Breast epithelium (tissue), 4 donors: ENCODE data around the gene CRIM1. TPM values are rescaled to one million over a fixed set of nuclear protein-coding genes. Genes with fewer than 3 reads are reported as not detected.

Experiments used
- DNase-seq, 2 donors: peaks; one replicate each; pipeline ENCODE4 v3.0.0-alpha.2; 2019; ENCODE audit warnings: low spot score in 2 of 2
- H3K27ac ChIP-seq, 2 donors: fragments of 200-600 bp; sonication (generic) in 1 of 2; one replicate each; pipeline ENCODE4 v1.5.1; 2016 to 2019; ENCODE audit warnings: mild to moderate bottlenecking in 1 of 2
- H3K27me3 ChIP-seq, 2 donors: fragments of 200-600 bp; sonication (generic) in 1 of 2; one replicate each; pipeline versions ENCODE4 v1.5.1 to v1.6.0; 2017 to 2019; ENCODE audit warnings: control low read depth in 1 of 2, mild to moderate bottlenecking in 1 of 2
- H3K36me3 ChIP-seq: fragments of 200-600 bp; one replicate; pipeline ENCODE4 v1.5.1; 2019
- H3K4me1 ChIP-seq, 2 donors: fragments of 200-600 bp; sonication (generic); one replicate each; pipeline ENCODE4 v1.5.1; 2016 to 2019; ENCODE audit warnings: control low read depth in 1 of 2
- H3K4me3 ChIP-seq, 3 donors: fragments of 200-600 bp; sonication (generic); 1 replicate in 2 of 3; 2 replicates in 1 of 3; pipeline ENCODE4 v1.5.1; 2016 to 2019; ENCODE audit warnings: mild to moderate bottlenecking in 3 of 3, moderate library complexity in 2 of 3
- H3K9me3 ChIP-seq, 2 donors: fragments of 200-600 bp; sonication (generic) in 1 of 2; one replicate each; pipeline ENCODE4 v1.5.1; 2016 to 2019; ENCODE audit warnings: control low read depth in 1 of 2
- POLR2A ChIP-seq: fragments of 450-650 bp; IDR thresholded peaks from one replicate; pipeline ENCODE4 v1.6.1; 2016; ENCODE audit warnings: antibody characterized with exemption, mild to moderate bottlenecking, moderate library complexity
- POLR2AphosphoS5 ChIP-seq, 3 donors: sonication (generic); formaldehyde crosslinking; IDR thresholded peaks; one replicate each; pipeline ENCODE4 v1.6.1; 2017; ENCODE audit warnings: antibody characterized with exemption in 3 of 3
- intact Hi-C: fragments of 100-400 bp; cut with DNase I; formaldehyde crosslinking; loops from one replicate; pipeline ENCODE4 v1.15.1; 2023; ENCODE audit warnings: low total_unique reads
- total RNA-seq, 3 donors: library from RNA; depleted of rRNA; stranded (reverse); fragments of >200 nt; gene quantifications; one replicate each; pipeline ENCODE4 v1.1.0, GENCODE V29; 2016
- TF ChIP-seq, protein P1 (sequence below), 3 donors: fragments of 450-650 bp; IDR thresholded peaks; one replicate each; pipeline ENCODE4 v1.5.1; 2016 to 2017; ENCODE audit warnings: antibody characterized with exemption in 3 of 3, mild to moderate bottlenecking in 3 of 3, moderate library complexity in 3 of 3

The CRIM1 gene
- total RNA-seq, 3 donors from 2014 or later = 166 to 187 (median 178) TPM

DNA sequence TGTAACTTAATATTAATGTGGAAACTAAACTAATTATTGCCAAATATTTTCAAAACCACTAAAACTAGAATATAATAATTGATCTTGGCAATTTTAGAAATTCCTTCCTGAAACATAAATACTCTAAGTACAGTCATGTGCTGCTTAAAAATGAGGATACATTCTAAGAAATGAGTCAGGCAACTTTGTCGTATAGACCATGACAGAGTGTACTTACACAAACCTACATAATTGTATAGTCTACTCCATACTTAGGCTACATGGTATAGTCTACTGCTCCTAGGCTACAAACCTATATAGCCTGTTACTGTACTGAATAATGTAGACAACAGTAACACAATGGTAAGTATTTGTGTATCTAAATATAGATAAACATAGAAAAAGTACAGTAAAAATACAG lies 214.8 kb downstream of the CRIM1 start:
- TF ChIP-seq, protein P1, sequence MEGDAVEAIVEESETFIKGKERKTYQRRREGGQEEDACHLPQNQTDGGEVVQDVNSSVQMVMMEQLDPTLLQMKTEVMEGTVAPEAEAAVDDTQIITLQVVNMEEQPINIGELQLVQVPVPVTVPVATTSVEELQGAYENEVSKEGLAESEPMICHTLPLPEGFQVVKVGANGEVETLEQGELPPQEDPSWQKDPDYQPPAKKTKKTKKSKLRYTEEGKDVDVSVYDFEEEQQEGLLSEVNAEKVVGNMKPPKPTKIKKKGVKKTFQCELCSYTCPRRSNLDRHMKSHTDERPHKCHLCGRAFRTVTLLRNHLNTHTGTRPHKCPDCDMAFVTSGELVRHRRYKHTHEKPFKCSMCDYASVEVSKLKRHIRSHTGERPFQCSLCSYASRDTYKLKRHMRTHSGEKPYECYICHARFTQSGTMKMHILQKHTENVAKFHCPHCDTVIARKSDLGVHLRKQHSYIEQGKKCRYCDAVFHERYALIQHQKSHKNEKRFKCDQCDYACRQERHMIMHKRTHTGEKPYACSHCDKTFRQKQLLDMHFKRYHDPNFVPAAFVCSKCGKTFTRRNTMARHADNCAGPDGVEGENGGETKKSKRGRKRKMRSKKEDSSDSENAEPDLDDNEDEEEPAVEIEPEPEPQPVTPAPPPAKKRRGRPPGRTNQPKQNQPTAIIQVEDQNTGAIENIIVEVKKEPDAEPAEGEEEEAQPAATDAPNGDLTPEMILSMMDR (IDR thresholded peaks at IDR 0.05) = no peak
- TF ChIP-seq POLR2AphosphoS5 (IDR thresholded peaks at IDR 0.05) (no peak), POLR2A (no peak)
- no peak for DNase-seq
- no peak overlapping the region for H3K4me3 ChIP-seq
- H3K36me3 ChIP-seq = no peaks in the 10 kb centered on the region
- no peaks in the 10 kb centered on the region for H3K27me3 ChIP-seq
- no peaks in the 10 kb centered on the region for H3K9me3 ChIP-seq
- H3K4me1 ChIP-seq = no peaks in the 10 kb centered on the region
- no peak overlapping the region for H3K27ac ChIP-seq
- intact Hi-C loops = no loop called here

DNA sequence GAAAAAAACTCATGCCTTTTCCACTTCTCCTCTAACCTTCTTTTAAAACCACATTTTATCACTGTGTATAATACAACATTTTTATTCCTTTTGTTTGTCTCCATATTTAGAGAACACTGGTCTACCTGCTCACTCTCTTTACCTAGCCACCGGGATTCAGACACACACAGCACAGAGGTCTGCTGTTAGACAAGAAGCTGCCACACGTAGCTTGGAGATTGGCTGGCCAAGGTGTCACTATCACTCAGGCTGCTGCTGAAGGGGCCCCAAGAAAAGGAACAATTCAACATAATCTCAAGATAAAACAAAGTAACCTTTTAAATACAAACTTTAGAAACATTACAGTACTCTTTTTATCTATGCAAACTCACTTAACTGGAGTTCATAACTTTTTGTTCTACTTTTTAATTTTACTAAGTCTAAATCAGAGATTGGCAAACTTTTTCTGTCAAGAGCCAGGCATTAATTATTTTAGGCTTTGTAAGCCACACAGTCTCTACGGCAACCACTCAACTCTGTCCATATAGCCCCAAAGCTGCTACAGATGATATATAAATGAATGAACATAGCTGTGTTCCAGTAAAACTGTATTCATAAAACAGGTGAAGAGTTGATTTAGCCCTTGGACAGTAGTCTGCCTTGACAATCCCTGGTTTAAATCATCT lies 216.6 kb downstream of the CRIM1 start:
- TF ChIP-seq, protein P1 (IDR thresholded peaks at IDR 0.05) = no peak
- TF ChIP-seq POLR2A (no peak), POLR2AphosphoS5 (IDR thresholded peaks at IDR 0.05) (no peak)
- Histone ChIP-seq H3K4me3 (no peak overlapping the region), H3K4me1 (no peaks in the 10 kb centered on the region), H3K36me3 (no peaks in the 10 kb centered on the region), H3K27ac (no peak overlapping the region), H3K27me3 (no peaks in the 10 kb centered on the region), H3K9me3 (no peaks in the 10 kb centered on the region)
- intact Hi-C loops = no loop called here
- no peak for DNase-seq

DNA sequence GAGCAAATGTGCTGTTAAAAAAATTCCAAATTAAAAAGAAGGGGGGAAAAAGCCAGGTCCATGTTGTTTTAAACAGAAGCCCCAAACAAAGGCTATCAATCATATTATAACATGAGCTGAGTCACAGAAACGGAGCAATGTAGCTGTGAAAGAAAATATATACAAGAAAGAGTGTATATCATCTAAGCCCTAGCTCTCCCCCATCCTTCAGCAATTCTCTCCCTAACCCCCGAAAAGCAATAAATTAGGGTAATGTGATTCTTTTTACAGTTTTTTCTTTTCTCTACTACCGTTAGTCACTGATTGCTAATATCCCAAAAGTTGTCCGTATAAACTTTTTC lies 217.1 kb downstream of the CRIM1 start:
- no peaks in the 10 kb centered on the region for H3K36me3 ChIP-seq
- no peaks in the 10 kb centered on the region for H3K4me1 ChIP-seq
- TF ChIP-seq, protein P1 (IDR thresholded peaks at IDR 0.05) = no peak
- TF ChIP-seq POLR2A = no peak
- no peak for TF ChIP-seq POLR2AphosphoS5 (IDR thresholded peaks at IDR 0.05)
- H3K9me3 ChIP-seq = no peaks in the 10 kb centered on the region
- H3K4me3 ChIP-seq = no peak overlapping the region
- H3K27me3 ChIP-seq = no peaks in the 10 kb centered on the region
- no peak for DNase-seq
- no peak overlapping the region for H3K27ac ChIP-seq
- intact Hi-C loops = no loop called here

DNA sequence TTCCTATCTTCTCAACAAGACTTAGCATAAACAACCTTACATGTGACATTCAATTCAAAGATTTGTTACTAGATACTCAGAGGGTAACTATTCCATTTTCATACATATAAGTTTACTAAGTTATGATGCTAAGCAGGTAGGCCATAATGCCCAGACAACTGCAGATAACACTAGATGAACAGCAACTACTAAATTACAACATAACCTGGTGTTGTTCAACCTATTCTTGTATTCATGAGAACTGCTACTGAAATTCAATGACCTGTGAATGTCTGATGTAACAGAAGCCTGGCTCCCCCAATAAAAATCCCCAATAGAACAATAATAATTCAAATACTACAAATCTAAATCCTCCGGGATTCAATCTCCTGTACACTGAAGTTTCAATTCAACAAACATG lies 217.6 kb downstream of the CRIM1 start:
- Histone ChIP-seq H3K4me1 (no peaks in the 10 kb centered on the region), H3K9me3 (no peaks in the 10 kb centered on the region), H3K27ac (no peak overlapping the region), H3K36me3 (no peaks in the 10 kb centered on the region), H3K4me3 (no peak overlapping the region), H3K27me3 (no peaks in the 10 kb centered on the region)
- intact Hi-C loops = no loop called here
- no peak for TF ChIP-seq POLR2AphosphoS5 (IDR thresholded peaks at IDR 0.05)
- no peak for TF ChIP-seq POLR2A
- TF ChIP-seq, protein P1 (IDR thresholded peaks at IDR 0.05) = no peak
- DNase-seq = no peak

DNA sequence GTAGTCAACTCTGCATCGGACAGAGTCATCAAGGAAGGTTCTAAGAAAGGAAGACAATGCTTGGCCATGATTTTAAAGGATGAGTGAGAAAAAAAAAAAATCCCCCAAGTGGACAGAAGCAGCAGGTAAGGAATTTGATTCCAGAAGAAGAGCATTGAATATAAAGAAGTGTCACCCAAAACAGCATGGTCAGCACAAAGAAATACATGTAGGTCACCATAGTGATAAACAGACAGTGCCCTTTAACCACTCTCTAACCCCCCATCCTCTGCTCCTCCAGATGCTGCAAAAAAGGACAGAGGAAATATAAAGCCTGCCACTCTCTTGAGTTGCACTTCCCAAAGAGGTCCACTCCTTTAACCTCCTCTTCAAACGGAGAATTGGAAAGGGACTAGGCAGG lies 219.0 kb downstream of the CRIM1 start:
- Histone ChIP-seq H3K36me3 (no peaks in the 10 kb centered on the region), H3K27me3 (no peaks in the 10 kb centered on the region), H3K9me3 (no peaks in the 10 kb centered on the region), H3K4me3 (no peak overlapping the region), H3K4me1 (no peaks in the 10 kb centered on the region), H3K27ac (no peak overlapping the region)
- TF ChIP-seq, protein P1 (IDR thresholded peaks at IDR 0.05) = no peak
- TF ChIP-seq POLR2A (no peak), POLR2AphosphoS5 (IDR thresholded peaks at IDR 0.05) (no peak)
- intact Hi-C loops = no loop called here
- no peak for DNase-seq
